ENCODE measurements around the gene SCUBE2.
A peak's percentile ranks its signal among the peaks of the same experiment; 100 is the strongest.
"Not testable (repeated sequence)": the region's sequence is repeated elsewhere in the genome, so short reads cannot be mapped to it uniquely, and the experiment has no call there.

Gene SCUBE2

DNA sequence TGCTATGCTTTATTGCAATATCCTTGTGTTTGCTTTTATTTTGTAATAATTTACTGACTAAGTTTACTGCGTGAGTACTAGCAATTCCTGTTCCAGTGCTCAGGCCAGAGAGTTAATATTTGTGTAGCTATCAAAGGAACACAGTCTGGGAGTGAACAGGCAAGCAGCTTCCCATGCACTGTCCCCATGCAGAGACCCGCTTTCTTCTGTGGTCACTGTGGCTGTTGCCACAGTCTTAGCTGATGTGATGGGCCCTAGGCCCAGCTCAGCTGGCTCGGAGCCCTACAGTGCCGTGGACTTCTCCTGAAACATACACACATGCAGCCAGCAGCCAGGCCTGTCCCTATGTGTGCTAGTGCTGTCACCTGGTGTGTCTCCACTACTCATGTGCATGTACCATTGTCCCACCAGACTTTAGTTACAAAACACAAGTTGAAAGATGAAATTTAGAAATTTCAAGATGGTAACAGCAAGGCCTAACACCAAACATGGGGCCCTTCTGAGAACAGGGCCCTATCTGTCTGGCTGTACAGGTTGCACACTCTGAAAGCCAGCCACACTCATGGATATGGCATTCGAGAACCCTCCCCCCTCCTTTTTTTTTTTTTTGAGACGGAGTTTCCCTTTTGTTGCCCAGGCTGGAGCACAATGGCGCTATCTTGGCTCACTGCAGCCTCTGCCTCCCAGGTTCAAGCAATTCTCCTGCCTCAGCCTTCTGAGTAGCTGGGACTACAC is 12.3 kb upstream of the SCUBE2 start:
- no peak for DNase-seq (ENCODE audit: low spot score)
- TF ChIP-seq CTCF (IDR thresholded peaks at IDR 0.05; ENCODE audit: extremely low read depth, missing control alignments), result no peak

- TF ChIP-seq CTCF (IDR thresholded peaks at IDR 0.05; ENCODE audit: extremely low read depth, missing control alignments), result no peak
- DNase-seq (ENCODE audit: low spot score), result no peak
These were observed 8.2 kb upstream of the SCUBE2 start for GRCh38 chr11:9099617-9100016.

GRCh38 chr11:9098455-9098854 is 7.1 kb upstream of the SCUBE2 start:
- not testable (repeated sequence) for DNase-seq (ENCODE audit: low spot score)

GRCh38 chr11:9097186-9097943 is 6.0 kb upstream of the SCUBE2 start:
- not testable (repeated sequence) for DNase-seq (ENCODE audit: low spot score)

GRCh38 chr11:9096427-9096826 is 5.0 kb upstream of the SCUBE2 start:
- no peak for DNase-seq (ENCODE audit: low spot score)
- no peak for TF ChIP-seq CTCF (IDR thresholded peaks at IDR 0.05; ENCODE audit: extremely low read depth, missing control alignments)

GRCh38 chr11:9095421-9095820 is 4.0 kb upstream of the SCUBE2 start:
- peak; percentile 25 for TF ChIP-seq CTCF (IDR thresholded peaks at IDR 0.05; ENCODE audit: extremely low read depth, missing control alignments)

DNA sequence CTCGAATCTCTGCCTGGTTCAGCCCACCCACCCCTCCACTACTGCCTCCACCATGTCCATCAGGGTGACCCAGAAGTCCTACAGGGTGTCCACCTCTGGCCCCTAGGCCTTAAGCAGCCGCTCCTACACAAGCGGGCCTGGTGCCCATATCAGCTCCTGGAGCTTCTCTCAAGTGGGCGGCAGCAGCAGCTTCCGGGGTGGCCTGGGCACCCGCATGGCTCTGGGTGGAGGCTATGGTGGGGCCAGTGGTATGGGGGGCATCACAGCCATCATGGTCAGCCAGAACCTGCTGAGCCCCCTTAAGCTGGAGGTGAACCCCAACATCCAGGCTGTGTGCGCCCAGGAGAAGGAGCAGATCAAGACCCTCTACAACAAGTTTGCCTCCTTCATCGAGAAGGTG is 3.0 kb upstream of the SCUBE2 start:
- DNase-seq (ENCODE audit: low spot score), result no peak
- no peak for TF ChIP-seq CTCF (IDR thresholded peaks at IDR 0.05; ENCODE audit: extremely low read depth, missing control alignments)

More at GRCh38 chr11:9095421-9095820, 4.0 kb upstream of the SCUBE2 start:
- no peak for DNase-seq (ENCODE audit: low spot score)

DNA sequence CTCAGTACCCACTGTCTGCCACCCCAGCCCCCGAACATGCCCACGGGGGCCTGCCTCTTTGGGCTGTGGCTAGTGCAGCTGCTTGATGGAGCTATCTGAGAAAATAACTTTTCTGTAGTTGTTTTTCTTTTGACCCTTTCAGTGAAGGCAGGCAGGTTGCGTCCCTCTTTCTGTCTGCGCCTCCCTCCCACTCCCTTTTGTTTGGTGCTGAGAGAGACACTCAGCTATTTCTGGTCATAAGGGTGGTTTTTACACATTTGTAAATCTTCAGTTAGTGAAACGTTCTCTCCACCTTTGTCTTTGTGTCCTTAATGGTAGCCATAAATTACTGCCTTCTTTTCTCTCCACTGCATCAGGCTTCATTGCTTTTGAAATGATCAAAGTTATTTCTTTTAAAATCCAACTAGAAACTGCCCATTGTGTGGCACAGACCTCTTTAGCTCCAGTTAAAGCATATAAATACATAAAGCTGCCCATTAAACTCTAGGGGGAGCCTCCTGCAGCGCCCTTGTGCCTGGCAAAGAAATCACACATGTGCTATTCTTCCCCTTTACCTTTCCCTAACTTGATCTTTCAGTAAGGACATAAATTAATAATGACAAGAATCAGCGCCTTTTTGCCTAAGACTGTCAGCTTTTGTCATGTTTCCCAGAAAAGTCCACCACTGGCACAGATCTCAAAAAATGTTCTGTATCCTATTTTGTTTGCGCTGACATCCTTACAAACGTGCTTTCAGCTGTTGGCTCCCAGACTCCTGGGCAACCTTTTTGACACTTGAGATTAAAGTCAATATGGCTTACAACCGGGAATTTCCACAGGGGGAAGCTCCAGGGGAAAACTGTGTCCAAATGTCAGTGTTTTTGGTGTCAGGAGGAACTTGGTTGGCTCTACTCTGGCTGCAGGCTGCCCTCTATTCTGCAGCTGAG is 1.7 kb upstream of the SCUBE2 start:
- TF ChIP-seq CTCF (IDR thresholded peaks at IDR 0.05; ENCODE audit: extremely low read depth, missing control alignments), result peak; percentile 3
- DNase-seq (ENCODE audit: low spot score), result peak; percentile 39
